ENCODE data around the gene ADGRB2.

The ADGRB2 gene

GRCh38 chr1:31801458-31801857, 37.3 kb upstream of the ADGRB2 start:
- Histone ChIP-seq H2AFZ (ENCODE audit: low read length) (no peak overlapping the region), H3K9me3 (ENCODE audit: insufficient read depth, low read depth, low read length) (no peaks in the 10 kb centered on the region), H3K36me3 (ENCODE audit: insufficient read depth, low read length) (no peaks in the 10 kb centered on the region), H3K9ac (ENCODE audit: low read depth, low read length, poor library complexity, severe bottlenecking) (no peak overlapping the region), H3K27me3 (ENCODE audit: insufficient read depth, low read length, poor library complexity, severe bottlenecking) (no peaks in the 10 kb centered on the region), H3K4me2 (ENCODE audit: low read depth, low read length, poor library complexity, severe bottlenecking) (no peak overlapping the region), H3F3A (ENCODE audit: low read depth) (no peaks in the 10 kb centered on the region), H3K4me1 (ENCODE audit: insufficient read depth, low read length, poor library complexity, severe bottlenecking) (no peaks in the 10 kb centered on the region), H3K4me3 (ENCODE audit: low read length, poor library complexity, severe bottlenecking) (no peak overlapping the region), H3K79me2 (ENCODE audit: insufficient read depth, low read length) (no peaks in the 10 kb centered on the region), H4K20me1 (ENCODE audit: insufficient read depth, low read length, poor library complexity, severe bottlenecking) (no peaks in the 10 kb centered on the region), H3K9me2 (replicated peaks; ENCODE audit: low read depth, low read length) (no peaks in the 10 kb centered on the region)
- TF ChIP-seq, protein P1, sequence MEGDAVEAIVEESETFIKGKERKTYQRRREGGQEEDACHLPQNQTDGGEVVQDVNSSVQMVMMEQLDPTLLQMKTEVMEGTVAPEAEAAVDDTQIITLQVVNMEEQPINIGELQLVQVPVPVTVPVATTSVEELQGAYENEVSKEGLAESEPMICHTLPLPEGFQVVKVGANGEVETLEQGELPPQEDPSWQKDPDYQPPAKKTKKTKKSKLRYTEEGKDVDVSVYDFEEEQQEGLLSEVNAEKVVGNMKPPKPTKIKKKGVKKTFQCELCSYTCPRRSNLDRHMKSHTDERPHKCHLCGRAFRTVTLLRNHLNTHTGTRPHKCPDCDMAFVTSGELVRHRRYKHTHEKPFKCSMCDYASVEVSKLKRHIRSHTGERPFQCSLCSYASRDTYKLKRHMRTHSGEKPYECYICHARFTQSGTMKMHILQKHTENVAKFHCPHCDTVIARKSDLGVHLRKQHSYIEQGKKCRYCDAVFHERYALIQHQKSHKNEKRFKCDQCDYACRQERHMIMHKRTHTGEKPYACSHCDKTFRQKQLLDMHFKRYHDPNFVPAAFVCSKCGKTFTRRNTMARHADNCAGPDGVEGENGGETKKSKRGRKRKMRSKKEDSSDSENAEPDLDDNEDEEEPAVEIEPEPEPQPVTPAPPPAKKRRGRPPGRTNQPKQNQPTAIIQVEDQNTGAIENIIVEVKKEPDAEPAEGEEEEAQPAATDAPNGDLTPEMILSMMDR (conservative IDR thresholded peaks at IDR 0.05; ENCODE audit: low read length), result no peak
- TF ChIP-seq EZH2phosphoT487 (IDR thresholded peaks at IDR 0.05; ENCODE audit: borderline replicate concordance), result no peak

- H3K9ac ChIP-seq (ENCODE audit: low read depth, low read length, poor library complexity, severe bottlenecking), result no peak overlapping the region
- H3K36me3 ChIP-seq (ENCODE audit: insufficient read depth, low read length), result no peaks in the 10 kb centered on the region
- no peak overlapping the region for H3K4me3 ChIP-seq (ENCODE audit: low read length, poor library complexity, severe bottlenecking)
Observed at GRCh38 chr1:31800674-31800967, 36.5 kb upstream of the ADGRB2 start.

DNA sequence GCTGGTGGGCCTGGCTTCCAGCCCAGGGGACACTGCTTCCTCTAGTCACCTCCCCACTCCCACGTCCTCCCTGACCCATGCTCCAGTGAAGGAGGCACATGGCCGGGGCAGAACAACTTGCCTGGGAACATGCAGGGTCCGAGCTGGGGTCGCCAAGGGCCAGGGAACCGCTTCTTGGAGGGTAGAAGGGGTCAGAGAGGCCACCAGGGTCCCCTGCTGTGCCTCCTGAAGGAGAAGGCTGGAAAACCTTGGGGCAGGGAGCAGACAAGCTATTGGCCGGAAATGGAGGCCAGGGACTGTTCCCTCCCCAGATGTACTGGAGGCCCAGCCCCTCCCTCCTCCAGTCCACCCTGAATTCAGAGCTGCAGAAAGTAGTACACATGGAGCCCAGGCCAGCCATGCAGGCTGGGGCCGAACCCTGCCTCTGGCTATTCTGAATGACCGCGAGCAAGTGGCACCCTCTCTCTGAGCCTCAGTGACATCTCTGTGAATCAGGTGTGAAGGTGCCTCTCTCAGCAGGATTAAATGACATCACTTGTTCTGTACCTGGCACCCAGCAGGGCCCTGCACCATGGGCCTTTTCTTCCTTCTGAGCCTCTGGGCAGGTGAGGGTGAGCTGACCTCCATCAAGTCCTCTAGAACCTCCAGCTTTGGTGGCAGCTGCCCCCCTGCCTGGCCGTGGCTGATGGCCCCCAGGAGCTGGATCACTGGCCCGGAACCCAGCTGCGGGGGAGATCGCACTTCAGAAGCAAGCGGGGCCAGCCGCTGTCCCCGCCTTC, 35.9 kb upstream of the ADGRB2 start:
- H3K36me3 ChIP-seq (ENCODE audit: insufficient read depth, low read length), result no peaks in the 10 kb centered on the region
- H2AFZ ChIP-seq (ENCODE audit: low read length), result no peak overlapping the region
- TF ChIP-seq, protein P1 (conservative IDR thresholded peaks at IDR 0.05; ENCODE audit: low read length), result no peak
- TF ChIP-seq EZH2phosphoT487 (IDR thresholded peaks at IDR 0.05; ENCODE audit: borderline replicate concordance), result no peak
- H3K4me2 ChIP-seq (ENCODE audit: low read depth, low read length, poor library complexity, severe bottlenecking), result no peak overlapping the region
- H3K9me3 ChIP-seq (ENCODE audit: insufficient read depth, low read depth, low read length), result no peaks in the 10 kb centered on the region
- H3K4me3 ChIP-seq (ENCODE audit: low read length, poor library complexity, severe bottlenecking), result no peak overlapping the region
- H3F3A ChIP-seq (ENCODE audit: low read depth), result no peaks in the 10 kb centered on the region
- H3K4me1 ChIP-seq (ENCODE audit: insufficient read depth, low read length, poor library complexity, severe bottlenecking), result no peaks in the 10 kb centered on the region
- no peaks in the 10 kb centered on the region for H3K27me3 ChIP-seq (ENCODE audit: insufficient read depth, low read length, poor library complexity, severe bottlenecking)
- H3K9ac ChIP-seq (ENCODE audit: low read depth, low read length, poor library complexity, severe bottlenecking), result no peak overlapping the region
- H3K79me2 ChIP-seq (ENCODE audit: insufficient read depth, low read length), result no peaks in the 10 kb centered on the region
- H4K20me1 ChIP-seq (ENCODE audit: insufficient read depth, low read length, poor library complexity, severe bottlenecking), result no peaks in the 10 kb centered on the region
- no peaks in the 10 kb centered on the region for H3K9me2 ChIP-seq (replicated peaks; ENCODE audit: low read depth, low read length)

More at GRCh38 chr1:31800674-31800967, 36.5 kb upstream of the ADGRB2 start:
- Histone ChIP-seq H3K27me3 (ENCODE audit: insufficient read depth, low read length, poor library complexity, severe bottlenecking) (no peaks in the 10 kb centered on the region), H3K79me2 (ENCODE audit: insufficient read depth, low read length) (no peaks in the 10 kb centered on the region), H3K9me3 (ENCODE audit: insufficient read depth, low read depth, low read length) (no peaks in the 10 kb centered on the region), H4K20me1 (ENCODE audit: insufficient read depth, low read length, poor library complexity, severe bottlenecking) (no peaks in the 10 kb centered on the region), H3F3A (ENCODE audit: low read depth) (no peaks in the 10 kb centered on the region), H2AFZ (ENCODE audit: low read length) (no peak overlapping the region), H3K4me2 (ENCODE audit: low read depth, low read length, poor library complexity, severe bottlenecking) (no peak overlapping the region), H3K4me1 (ENCODE audit: insufficient read depth, low read length, poor library complexity, severe bottlenecking) (no peaks in the 10 kb centered on the region), H3K9me2 (replicated peaks; ENCODE audit: low read depth, low read length) (no peaks in the 10 kb centered on the region)
- TF ChIP-seq, protein P1 (conservative IDR thresholded peaks at IDR 0.05; ENCODE audit: low read length), result no peak
- TF ChIP-seq EZH2phosphoT487 (IDR thresholded peaks at IDR 0.05; ENCODE audit: borderline replicate concordance), result no peak

Measured in Loucy (cell line).